Mucosa of descending colon (tissue), 3 donors: ENCODE data around the gene SMIM1. TPM values are rescaled to one million over a fixed set of nuclear protein-coding genes. Genes with fewer than 3 reads are reported as not detected.

Source experiments
- ATAC-seq: fragments of 200-7000 bp; cut with Tn5 transposase; one replicate; pipeline ENCODE4 v1.9.1; 2020; ENCODE audit warnings: mild to moderate bottlenecking, moderate library complexity
- DNase-seq, 3 donors: peaks; one replicate each; pipeline ENCODE4 v3.0.0-alpha.2; 2020
- H3K36me3 ChIP-seq: fragments of 200-600 bp; one replicate; pipeline ENCODE4 v1.8.0; 2021; ENCODE audit warnings: low read depth, mild to moderate bottlenecking
- H3K4me1 ChIP-seq: fragments of 200-600 bp; one replicate; pipeline ENCODE4 v1.8.0; 2021; ENCODE audit warnings: low read depth, mild to moderate bottlenecking
- H3K4me3 ChIP-seq: fragments of 200-600 bp; one replicate; pipeline ENCODE4 v1.8.0; 2021; ENCODE audit warnings: mild to moderate bottlenecking
- H3K9me3 ChIP-seq: fragments of 200-600 bp; one replicate; pipeline ENCODE4 v1.8.0; 2021; ENCODE audit warnings: mild to moderate bottlenecking
- CTCF ChIP-seq: fragments of 200-600 bp; IDR thresholded peaks from one replicate; pipeline ENCODE4 v1.8.0; 2022; ENCODE audit warnings: antibody characterized with exemption, mild to moderate bottlenecking
- intact Hi-C, 2 donors: fragments of 100-400 bp; cut with DNase I in 1 of 2; cut with micrococcal nuclease in 1 of 2; formaldehyde crosslinking; loops; one replicate each; pipeline versions ENCODE4 v1.11.0 to v1.11.1; 2022; cut with DNase I, micrococcal nuclease
- total RNA-seq, 3 donors: library from RNA; stranded (reverse); fragmentation: NEBNext Ultra II Directional in 2 of 3; extraction: Animal tissue kit (Norgen Biotek cat#: 25700) in 2 of 3; gene quantifications; one replicate each; pipeline versions ENCODE4 v1.2.1 to v1.2.4, GENCODE V29; 2021 to 2023
- donor health status: DM: no; HTN: no; CAD: no; lungs with moderate emphysema.
- donor health status: DM: no; HTN: no; CAD: no.
- donor health status: DM: no; HTN: yes; CAD: no.

Gene SMIM1
- total RNA-seq, 3 donors from 2014 or later = 1.6 to 16.1 (median 2.6) TPM

DNA sequence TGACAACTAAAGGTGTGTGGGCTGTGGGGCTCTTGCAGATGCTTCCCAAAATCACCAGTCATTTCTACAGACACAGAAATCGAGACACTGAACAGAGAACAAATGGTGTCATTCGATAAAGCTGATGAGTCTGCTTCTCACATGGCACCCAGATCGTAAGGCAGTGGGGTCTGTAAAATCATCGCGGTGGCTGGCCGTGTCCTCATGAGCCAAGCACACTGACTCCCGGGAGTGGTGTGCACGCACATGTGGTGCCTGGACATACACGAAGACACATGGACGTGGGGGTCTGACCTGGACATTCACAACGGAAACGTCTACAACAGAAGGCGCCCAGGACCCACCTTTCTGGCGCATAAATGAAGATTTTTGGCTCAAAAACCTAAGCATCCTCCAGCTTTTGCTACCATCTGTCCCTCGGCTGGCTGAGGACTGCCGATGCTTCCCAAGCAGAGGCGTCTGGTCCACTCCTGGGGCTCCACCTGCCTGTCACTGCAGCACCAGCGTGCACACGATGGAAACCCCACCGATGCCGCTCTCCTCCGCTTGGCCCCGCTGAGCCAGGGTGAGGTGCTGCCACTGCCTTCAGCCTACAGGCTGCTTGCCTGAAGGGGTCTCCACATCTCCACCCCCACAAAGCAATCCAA lies 6.8 kb downstream of the SMIM1 start:
- no peak for TF ChIP-seq CTCF
- Histone ChIP-seq H3K4me1 (peaks cover 14% of the 10 kb centered on the region), H3K4me3 (no peak overlapping the region), H3K9me3 (no peaks in the 10 kb centered on the region), H3K36me3 (peaks cover 14% of the 10 kb centered on the region)
- intact Hi-C loops = no loop called here
- ATAC-seq (no peak), DNase-seq (peak in 1 of 3 donors; percentile 36)

DNA sequence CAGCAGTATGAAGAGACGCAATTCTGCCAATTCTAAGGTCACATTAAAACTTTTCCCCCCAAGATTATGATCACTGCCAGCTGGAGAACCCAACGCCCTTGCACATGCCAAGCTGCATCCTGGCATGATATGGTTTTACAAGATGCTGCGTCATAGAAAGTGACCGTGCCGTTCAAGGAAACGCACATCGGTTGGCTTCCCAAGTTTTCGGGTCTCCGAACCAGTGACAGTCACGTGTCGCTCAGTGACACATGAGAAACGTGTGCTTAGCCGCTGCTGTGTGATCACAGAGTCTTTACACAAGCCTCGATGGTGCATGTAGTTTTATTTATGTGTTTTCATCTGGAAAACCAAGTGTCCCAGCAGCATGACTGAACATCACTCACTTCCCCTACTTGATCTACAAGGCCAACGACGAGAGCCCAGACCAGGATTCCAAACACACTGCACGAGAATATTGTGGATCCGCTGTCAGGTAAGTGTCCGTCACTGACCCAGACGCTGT lies 7.4 kb downstream of the SMIM1 start:
- no peak for TF ChIP-seq CTCF
- no peaks in the 10 kb centered on the region for H3K9me3 ChIP-seq
- peaks cover 17% of the 10 kb centered on the region for H3K36me3 ChIP-seq
- ATAC-seq = no peak
- no peak for DNase-seq
- H3K4me3 ChIP-seq = no peak overlapping the region
- H3K4me1 ChIP-seq = peaks cover 14% of the 10 kb centered on the region
- intact Hi-C loops = no loop called here

- TF ChIP-seq CTCF = no peak
- H3K36me3 ChIP-seq = peaks cover 17% of the 10 kb centered on the region
- peaks cover 5% of the 10 kb centered on the region for H3K4me1 ChIP-seq
- H3K4me3 ChIP-seq = no peak overlapping the region
- intact Hi-C loops = no loop called here
- DNase-seq = peak in 1 of 3 donors; percentile 38
- no peak for ATAC-seq
- H3K9me3 ChIP-seq = no peaks in the 10 kb centered on the region
These were observed 8.4 kb downstream of the SMIM1 start for GRCh38 chr1:3780901-3781300.

- Histone ChIP-seq H3K36me3 (peaks cover 17% of the 10 kb centered on the region), H3K4me3 (no peak overlapping the region), H3K9me3 (no peaks in the 10 kb centered on the region), H3K4me1 (no peaks in the 10 kb centered on the region)
- no peak for TF ChIP-seq CTCF
- ATAC-seq = no peak
- intact Hi-C loops = no loop called here
- peak in 1 of 3 donors; percentile 32 for DNase-seq
These were observed 11.3 kb downstream of the SMIM1 start for GRCh38 chr1:3783651-3784474.

- DNase-seq (peak; percentile 54 to 67 (median 60)), ATAC-seq (no peak)
- TF ChIP-seq CTCF = no peak
- Histone ChIP-seq H3K4me1 (no peaks in the 10 kb centered on the region), H3K9me3 (no peaks in the 10 kb centered on the region), H3K36me3 (peaks cover 17% of the 10 kb centered on the region), H3K4me3 (no peak overlapping the region)
- intact Hi-C loops = no loop called here
These were observed 12.5 kb downstream of the SMIM1 start for GRCh38 chr1:3785045-3785444.
